Muscle of leg (tissue), 11 donors: ENCODE data around the gene IL6R. TPM values are rescaled to one million over a fixed set of nuclear protein-coding genes. Genes with fewer than 3 reads are reported as not detected.
A peak's percentile ranks its signal among the peaks of the same experiment; 100 is the strongest.

ENCODE experiments used
- DNase-seq: peaks from one replicate; pipeline ENCODE4 v3.0.0; 2013
- H3K27ac ChIP-seq: one replicate; pipeline ENCODE4 v1.5.1; 2013; ENCODE audit warnings: mild to moderate bottlenecking, low read length, control low read depth
- H3K27me3 ChIP-seq: one replicate; pipeline ENCODE4 v1.6.1; 2013; ENCODE audit warnings: low read length; ENCODE audit not compliant: control insufficient read depth, insufficient read depth
- H3K36me3 ChIP-seq: one replicate; pipeline ENCODE4 v1.6.1; 2013; ENCODE audit warnings: low read length; ENCODE audit not compliant: control insufficient read depth, insufficient read depth
- H3K4me1 ChIP-seq: one replicate; pipeline ENCODE4 v1.6.1; 2013; ENCODE audit warnings: low read length; ENCODE audit not compliant: control insufficient read depth, insufficient read depth
- H3K4me3 ChIP-seq: one replicate; pipeline ENCODE4 v1.5.1; 2013; ENCODE audit warnings: low read length, control low read depth
- H3K9me3 ChIP-seq: replicated peaks from 2 replicates; pipeline ENCODE4 v1.6.1; 2013; ENCODE audit warnings: low read depth, low read length; ENCODE audit not compliant: control insufficient read depth
- WGBS: methylation state at CpG from one replicate; pipeline ENCODE4 v1.1.5; 2013; ENCODE audit warnings: missing lambda C conversion rate; ENCODE audit not compliant: insufficient coverage; 5-methylcytosine and 5-hydroxymethylcytosine counted together
- polyA plus RNA-seq, 8 donors: library from polyadenylated mRNA; unstranded; fragments of 120-200 nt; gene quantifications; one replicate each; pipeline versions ENCODE4 v1.2.1 to v1.2.3, GENCODE V29; 2013; ENCODE audit warnings: inconsistent platforms in 1 of 8, low replicate concordance in 1 of 8; ENCODE audit not compliant: insufficient read length in 8 of 8, insufficient read depth in 1 of 8
- total RNA-seq: library from RNA; stranded (reverse); fragments of 120-200 nt; gene quantifications from one replicate; pipeline ENCODE4 v1.2.4, GENCODE V29; 2013

Gene IL6R
- total and polyA plus RNA-seq, 9 donors = 2.7 to 7.6 (median 5.2) TPM

DNA sequence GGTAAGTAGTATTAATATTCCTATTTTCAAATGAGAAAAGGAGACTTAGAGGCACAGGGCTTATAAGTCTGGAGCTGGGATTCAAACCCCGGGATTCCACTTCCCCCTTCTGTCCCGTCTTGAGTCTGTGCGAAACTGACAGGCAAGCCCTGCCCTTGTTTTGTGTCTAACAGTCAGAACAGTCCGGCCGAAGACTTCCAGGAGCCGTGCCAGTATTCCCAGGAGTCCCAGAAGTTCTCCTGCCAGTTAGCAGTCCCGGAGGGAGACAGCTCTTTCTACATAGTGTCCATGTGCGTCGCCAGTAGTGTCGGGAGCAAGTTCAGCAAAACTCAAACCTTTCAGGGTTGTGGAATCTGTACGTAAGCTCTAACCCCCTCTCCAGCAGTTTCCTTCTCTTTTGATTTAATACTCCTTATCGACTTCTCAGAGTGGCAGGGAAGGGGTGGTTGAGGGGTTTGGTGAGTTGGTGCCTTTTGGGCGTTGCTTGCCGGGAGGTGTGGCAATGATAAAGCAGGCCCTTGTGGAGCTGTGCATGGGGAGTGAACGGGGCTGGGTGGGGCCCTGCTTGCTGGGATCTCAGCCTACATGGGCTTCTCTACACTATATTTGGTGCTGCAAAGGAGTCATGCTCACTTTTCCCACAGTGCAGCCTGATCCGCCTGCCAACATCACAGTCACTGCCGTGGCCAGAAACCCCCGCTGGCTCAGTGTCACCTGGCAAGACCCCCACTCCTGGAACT is 29.4 kb downstream of the IL6R start:
- Histone ChIP-seq H3K4me3 (no peak overlapping the region), H3K27me3 (peaks cover 11% of the 10 kb centered on the region), H3K4me1 (peaks cover 17% of the 10 kb centered on the region), H3K9me3 (no peaks in the 10 kb centered on the region), H3K36me3 (no peaks in the 10 kb centered on the region), H3K27ac (peak overlapping the region; percentile 38)
- DNase-seq = peak; percentile 81
- WGBS = 23% methylated on average over 10 of the region's 18 CpGs

- H3K9me3 ChIP-seq = no peaks in the 10 kb centered on the region
- peaks cover 5% of the 10 kb centered on the region for H3K27me3 ChIP-seq
- 93% methylated on average over 15 of the region's 15 CpGs for WGBS
- no peak overlapping the region for H3K27ac ChIP-seq
- no peaks in the 10 kb centered on the region for H3K36me3 ChIP-seq
- peaks cover 9% of the 10 kb centered on the region for H3K4me1 ChIP-seq
- no peak for DNase-seq
- no peak overlapping the region for H3K4me3 ChIP-seq
Measured at GRCh38 chr1:154435599-154436200, 30.6 kb downstream of the IL6R start.

- H3K4me1 ChIP-seq = peaks cover 9% of the 10 kb centered on the region
- no peaks in the 10 kb centered on the region for H3K36me3 ChIP-seq
- no peak overlapping the region for H3K4me3 ChIP-seq
- no peaks in the 10 kb centered on the region for H3K9me3 ChIP-seq
- H3K27ac ChIP-seq = no peak overlapping the region
- peaks cover 5% of the 10 kb centered on the region for H3K27me3 ChIP-seq
- no peak for DNase-seq
- 60% methylated on average over 4 of the region's 9 CpGs for whole genome bisulfite sequencing
Measured at GRCh38 chr1:154436433-154436832, 31.3 kb downstream of the IL6R start.

DNA sequence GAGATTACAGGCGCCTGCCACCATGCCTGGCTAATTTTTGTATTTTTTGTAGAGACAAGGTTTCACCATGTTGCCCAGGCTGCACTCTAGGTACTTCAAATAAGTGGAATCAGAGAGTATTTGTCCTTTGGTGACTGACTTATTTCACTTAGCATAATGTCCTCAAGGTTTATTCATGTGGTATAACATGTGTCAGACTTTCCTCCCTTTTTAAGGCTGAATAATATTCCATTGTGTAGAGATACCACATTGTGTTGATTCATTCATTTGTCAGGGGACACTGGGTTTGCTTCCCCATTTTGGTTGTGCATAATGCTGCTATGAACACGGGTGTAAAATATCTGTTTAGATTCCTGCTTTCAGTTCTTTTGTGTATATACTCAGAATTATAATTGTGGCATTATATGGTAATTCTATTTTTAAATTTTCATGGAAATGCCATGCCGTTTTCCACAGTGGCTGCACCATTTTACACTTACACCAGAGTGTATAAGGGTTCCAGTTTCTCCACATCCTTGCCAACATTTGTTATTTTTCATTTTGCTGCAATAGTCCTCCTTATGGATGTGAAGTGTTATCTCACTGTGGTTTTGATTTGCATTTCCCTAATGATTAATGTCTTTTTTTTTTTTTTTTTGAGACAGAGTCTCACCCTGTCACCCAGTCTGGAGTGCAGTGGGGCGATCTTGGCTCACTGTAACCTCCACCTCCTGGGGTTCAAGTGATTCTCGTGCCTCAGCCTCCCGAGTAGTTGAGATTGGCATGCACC is 35.1 kb downstream of the IL6R start:
- peaks cover 5% of the 10 kb centered on the region for H3K27me3 ChIP-seq
- no peak overlapping the region for H3K27ac ChIP-seq
- H3K4me1 ChIP-seq = no peaks in the 10 kb centered on the region
- 82% methylated on average over 3 of the region's 6 CpGs for WGBS
- no peaks in the 10 kb centered on the region for H3K36me3 ChIP-seq
- no peak for DNase-seq
- H3K9me3 ChIP-seq = no peaks in the 10 kb centered on the region
- no peak overlapping the region for H3K4me3 ChIP-seq

- Histone ChIP-seq H3K4me1 (peaks cover 4% of the 10 kb centered on the region), H3K36me3 (no peaks in the 10 kb centered on the region), H3K27ac (no peak overlapping the region), H3K27me3 (peaks cover 3% of the 10 kb centered on the region), H3K9me3 (no peaks in the 10 kb centered on the region), H3K4me3 (no peak overlapping the region)
- WGBS = 50% methylated on average over 2 of the region's 8 CpGs
- no peak for DNase-seq
Measured at GRCh38 chr1:154441241-154441888, 36.2 kb downstream of the IL6R start.

- Histone ChIP-seq H3K9me3 (no peaks in the 10 kb centered on the region), H3K36me3 (no peaks in the 10 kb centered on the region), H3K4me3 (no peak overlapping the region), H3K4me1 (peaks cover 4% of the 10 kb centered on the region), H3K27ac (no peak overlapping the region), H3K27me3 (peaks cover 3% of the 10 kb centered on the region)
- DNase-seq = no peak
- 76% methylated on average over 12 of the region's 13 CpGs for WGBS
Measured at GRCh38 chr1:154442006-154442740, 37.0 kb downstream of the IL6R start.

- DNase-seq = no peak
- H3K4me3 ChIP-seq = no peak overlapping the region
- H3K27me3 ChIP-seq = peaks cover 3% of the 10 kb centered on the region
- H3K9me3 ChIP-seq = no peaks in the 10 kb centered on the region
- 69% methylated on average over 6 of the region's 8 CpGs for WGBS
- peaks cover 6% of the 10 kb centered on the region for H3K4me1 ChIP-seq
- H3K36me3 ChIP-seq = no peaks in the 10 kb centered on the region
- no peak overlapping the region for H3K27ac ChIP-seq
Measured at GRCh38 chr1:154443274-154444013, 38.3 kb downstream of the IL6R start.

DNA sequence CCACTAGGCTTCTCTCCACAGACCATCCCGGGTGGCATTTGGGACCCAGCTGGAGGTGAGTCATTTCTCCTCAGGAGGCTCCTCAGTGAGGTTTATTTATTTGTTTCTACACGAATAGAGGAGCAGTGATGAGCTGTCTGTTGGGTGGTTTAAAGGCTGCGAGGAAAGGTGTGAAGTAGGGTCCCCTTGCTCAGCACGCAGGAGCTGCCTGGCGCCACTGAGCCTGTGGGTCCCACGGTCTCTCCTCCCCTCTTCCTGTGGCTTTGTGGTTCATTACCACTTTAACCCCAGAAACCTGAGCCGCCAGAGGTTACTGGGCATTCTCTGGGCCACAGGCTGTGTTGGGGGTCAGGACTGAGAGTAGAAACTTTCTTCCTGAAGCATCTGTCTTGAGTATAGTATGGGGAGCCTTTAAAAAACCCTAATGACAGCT is 39.9 kb downstream of the IL6R start:
- no peaks in the 10 kb centered on the region for H3K9me3 ChIP-seq
- H3K27ac ChIP-seq = no peak overlapping the region
- no peak for DNase-seq
- WGBS = no CpG with 5 or more reads among the region's 7 CpGs
- no peaks in the 10 kb centered on the region for H3K36me3 ChIP-seq
- H3K27me3 ChIP-seq = peaks cover 3% of the 10 kb centered on the region
- no peak overlapping the region for H3K4me3 ChIP-seq
- H3K4me1 ChIP-seq = peaks cover 9% of the 10 kb centered on the region

- Histone ChIP-seq H3K27ac (peak overlapping the region; percentile 20), H3K36me3 (no peaks in the 10 kb centered on the region), H3K9me3 (no peaks in the 10 kb centered on the region), H3K4me1 (peaks cover 9% of the 10 kb centered on the region), H3K4me3 (no peak overlapping the region), H3K27me3 (peaks cover 3% of the 10 kb centered on the region)
- no CpG with 5 or more reads among the region's 10 CpGs for WGBS
- peak; percentile 80 for DNase-seq
Measured at GRCh38 chr1:154446292-154446691, 41.1 kb downstream of the IL6R start.
